ENCODE data around the gene GADD45G.

GADD45G gene, protein sequence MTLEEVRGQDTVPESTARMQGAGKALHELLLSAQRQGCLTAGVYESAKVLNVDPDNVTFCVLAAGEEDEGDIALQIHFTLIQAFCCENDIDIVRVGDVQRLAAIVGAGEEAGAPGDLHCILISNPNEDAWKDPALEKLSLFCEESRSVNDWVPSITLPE

GRCh38 chr9:89604729-89605464 is at the start of gene GADD45G:
Gene GADD45G, plus strand, starts transcription at chr9:89605012. Its CDS starts 110 bp downstream, at chr9:89605122.
- peak; percentile 78 for DNase-seq (ENCODE audit: low read depth)

GRCh38 chr9:89555036-89555415 is 49.8 kb upstream of the GADD45G start:
- DNase-seq (ENCODE audit: low read depth) = no peak

DNA sequence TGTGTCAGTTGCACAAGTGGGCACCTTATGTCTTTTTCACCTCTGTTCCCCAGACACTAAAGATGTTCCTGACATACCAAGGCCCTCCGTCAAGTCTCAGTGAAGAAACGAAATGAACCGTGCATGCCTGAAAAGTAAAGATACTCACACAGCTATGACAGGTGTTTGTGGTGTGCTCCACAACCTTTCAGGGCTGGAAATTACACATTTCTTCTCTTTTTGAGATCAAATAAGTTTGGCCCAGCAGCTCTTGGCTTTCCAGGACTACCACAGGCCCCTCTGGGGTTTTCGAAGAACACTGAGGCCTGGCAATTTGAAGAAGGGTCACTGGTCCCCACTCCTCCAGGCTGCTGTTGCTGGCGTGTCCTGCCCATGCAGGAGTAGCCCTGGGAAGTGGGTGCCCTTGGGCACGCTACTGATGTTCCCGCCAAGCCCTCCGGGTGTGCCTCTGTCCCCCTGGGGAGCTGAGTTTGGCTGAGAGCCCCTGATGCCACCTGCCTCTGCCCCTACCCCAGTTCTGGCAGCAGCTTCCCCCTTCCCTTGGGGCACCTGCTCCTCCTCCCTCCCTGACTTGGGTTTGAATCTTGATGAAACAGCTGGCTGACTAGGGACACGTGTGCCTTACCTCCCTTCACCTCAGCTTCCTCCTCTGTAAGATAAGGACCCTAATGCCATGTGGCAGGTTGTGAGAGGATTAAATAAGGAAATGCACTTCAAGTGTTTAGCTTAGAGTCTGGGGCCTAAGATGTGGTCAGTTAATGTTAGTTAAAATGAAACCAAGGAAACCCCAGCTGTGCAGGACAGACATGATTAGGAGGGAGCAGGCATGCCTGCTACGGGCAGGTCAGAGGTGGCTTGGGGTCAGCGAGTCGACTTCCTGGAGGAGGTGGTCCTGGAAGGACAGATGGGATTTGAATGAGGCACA is 49.1 kb upstream of the GADD45G start:
- DNase-seq (ENCODE audit: low read depth) = no peak

DNA sequence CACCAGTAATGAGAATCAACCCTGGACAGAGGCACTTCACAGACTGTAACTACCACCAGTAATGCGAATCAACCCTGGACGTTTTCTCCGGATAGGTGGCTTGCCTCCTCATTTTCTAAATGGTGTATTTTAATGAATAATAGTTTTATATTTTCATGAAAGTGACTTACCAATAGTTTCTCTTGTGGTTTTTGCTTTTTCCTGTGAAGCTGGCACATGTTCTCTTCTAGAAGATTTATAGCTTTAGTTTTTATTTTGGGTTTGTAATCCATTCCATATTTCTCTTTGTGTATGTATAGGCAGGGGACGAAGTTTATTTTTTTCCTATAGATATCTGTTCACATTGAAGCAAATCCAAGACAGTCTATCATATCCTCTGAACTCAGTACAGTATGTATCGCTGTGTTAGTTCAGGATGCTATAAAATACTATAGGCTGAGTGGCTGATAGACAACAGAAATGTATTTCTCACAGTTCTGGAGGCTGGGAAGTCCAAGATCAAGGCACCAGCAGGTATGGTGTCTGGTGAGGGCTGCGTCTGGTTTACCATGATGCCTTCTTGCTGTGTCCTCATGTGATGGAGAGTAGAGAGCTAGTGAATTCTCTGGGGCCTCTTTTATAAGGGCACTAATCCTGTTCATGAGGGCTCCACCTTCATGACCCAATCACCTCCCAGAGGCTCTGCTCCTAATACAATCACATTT is 46.5 kb upstream of the GADD45G start:
- no peak for DNase-seq (ENCODE audit: low read depth)

DNA sequence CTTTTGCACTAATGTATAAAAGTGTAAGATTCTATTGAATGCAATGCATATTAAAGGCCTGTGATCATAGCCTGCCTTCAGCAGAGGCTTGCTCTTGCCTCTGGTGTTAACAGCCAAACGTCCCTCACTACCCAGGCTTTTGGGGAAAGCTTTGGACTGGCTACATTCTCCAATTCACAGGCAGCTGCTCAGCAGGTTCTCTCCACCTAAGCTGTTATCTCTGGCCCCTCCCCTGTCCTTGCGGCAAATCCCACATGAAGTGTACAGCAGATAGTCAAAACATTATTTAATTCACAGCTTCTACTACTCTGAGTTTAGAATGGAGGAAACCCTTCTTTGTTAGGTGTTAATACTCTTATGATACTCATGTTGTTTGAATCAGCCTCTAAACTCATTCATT is 45.9 kb upstream of the GADD45G start:
- no peak for DNase-seq (ENCODE audit: low read depth)

DNA sequence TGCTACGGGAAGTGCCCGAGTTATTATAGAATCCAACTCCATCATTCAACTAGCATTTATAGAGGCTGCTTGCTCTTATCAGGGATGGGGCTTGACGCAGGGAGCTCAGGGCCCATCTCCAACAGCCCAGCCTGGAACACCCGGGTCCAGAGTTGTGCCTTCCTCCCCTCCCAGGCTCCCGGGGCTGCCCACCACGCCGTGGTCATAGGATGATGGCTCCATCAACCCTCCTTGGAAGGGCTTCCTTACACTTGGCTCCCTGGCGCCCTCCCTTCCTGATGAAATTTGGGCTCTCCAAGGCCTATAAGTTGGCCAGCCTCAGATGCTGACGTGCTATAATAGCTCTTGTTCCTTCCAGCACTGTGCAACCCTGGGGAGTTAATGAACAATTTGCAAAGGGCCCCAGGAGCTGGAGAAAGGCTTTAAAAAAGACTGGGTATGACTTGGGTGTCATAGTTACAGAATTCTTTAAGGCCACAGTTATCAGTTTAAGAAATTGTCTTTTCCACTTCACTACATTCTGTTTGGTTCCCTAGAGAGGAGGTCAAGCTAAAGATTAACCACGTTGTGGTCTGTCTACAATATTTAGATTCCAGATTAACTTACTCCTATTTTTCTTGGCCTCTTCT is 42.5 kb upstream of the GADD45G start:
- no peak for DNase-seq (ENCODE audit: low read depth)

- DNase-seq (ENCODE audit: low read depth) = no peak
Measured at GRCh38 chr9:89563571-89564345, 41.1 kb upstream of the GADD45G start.

DNA sequence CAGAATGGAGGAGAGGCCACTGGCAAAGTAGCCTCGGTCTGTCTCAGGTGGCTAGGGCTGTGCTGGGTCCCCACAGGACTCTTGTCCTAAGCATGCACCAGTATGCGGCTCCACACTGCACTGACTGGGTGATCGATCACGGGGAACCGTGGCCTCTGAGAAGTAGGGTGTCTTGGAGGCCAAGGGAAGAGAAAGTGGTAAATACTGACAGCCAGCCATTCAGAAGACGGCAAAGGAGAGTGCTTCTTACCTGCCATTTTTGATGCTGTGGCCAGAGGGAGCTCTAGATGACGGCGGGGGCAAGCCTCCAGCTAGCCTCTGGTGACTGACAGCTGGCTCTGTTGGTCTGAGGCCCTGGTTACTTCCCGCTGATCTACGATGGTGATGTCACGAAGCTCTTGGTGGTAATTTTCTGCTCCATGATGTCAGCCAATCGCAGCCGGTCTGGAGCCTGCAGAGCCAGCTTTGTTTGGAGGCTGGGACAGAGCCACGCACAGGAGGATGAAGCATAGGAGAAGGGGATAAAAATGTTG is 40.4 kb upstream of the GADD45G start:
- no peak for DNase-seq (ENCODE audit: low read depth)

- DNase-seq (ENCODE audit: low read depth) = no peak
Measured at GRCh38 chr9:89567649-89568048, 37.2 kb upstream of the GADD45G start.

GRCh38 chr9:89574309-89574708 is 30.5 kb upstream of the GADD45G start:
- no peak for DNase-seq (ENCODE audit: low read depth)

GRCh38 chr9:89576404-89576839 is 28.4 kb upstream of the GADD45G start:
- DNase-seq (ENCODE audit: low read depth) = no peak

- no peak for DNase-seq (ENCODE audit: low read depth)
Measured at GRCh38 chr9:89577363-89577762, 27.4 kb upstream of the GADD45G start.

GRCh38 chr9:89579741-89580385 is 24.9 kb upstream of the GADD45G start:
- DNase-seq (ENCODE audit: low read depth) = no peak

DNA sequence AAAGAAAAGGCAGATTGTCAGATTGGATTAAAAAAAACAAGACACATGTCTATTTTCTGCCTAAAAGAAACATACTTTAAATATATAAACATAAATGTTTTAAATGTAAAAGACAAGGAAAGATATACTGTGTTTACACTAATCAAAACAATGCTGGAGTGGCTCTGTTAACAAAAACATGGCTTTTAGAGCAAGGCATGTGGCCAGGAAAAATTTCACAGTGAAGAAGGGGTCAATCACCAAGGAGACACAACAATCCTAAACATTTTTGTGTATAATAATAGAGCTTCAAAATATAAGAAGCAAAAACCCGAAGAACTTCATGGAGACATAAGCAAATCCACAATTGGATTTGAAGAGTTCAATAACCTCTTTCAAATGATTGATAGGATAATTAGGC is 18.5 kb upstream of the GADD45G start:
- DNase-seq (ENCODE audit: low read depth) = no peak

DNA sequence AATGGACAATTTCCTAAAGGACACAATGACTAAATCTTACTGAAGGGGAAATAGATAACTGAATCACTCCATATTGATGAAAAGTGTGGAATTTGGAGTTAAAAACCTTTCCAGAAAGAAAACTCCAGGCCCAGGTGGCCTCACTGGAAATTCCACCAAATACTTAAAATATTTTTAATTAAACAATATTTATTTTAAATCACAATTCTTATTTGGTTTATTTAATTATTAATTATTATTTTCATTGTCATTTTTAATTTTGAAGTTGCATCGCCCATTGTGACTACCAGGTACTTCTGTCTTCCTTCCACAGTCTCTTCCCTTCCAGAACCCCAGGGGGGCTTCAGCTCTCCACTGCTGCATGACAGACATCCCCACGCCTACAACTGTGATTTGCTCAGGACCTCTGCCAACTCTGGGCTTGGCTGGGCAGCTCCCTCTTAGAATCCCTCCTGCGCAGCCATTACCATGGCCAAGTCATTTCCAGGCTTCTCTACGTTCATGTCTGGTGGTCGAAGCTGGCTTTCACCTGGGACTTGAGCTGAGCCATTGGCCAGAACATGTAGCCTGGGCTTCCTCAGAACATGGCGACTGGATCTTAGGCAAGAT is 16.4 kb upstream of the GADD45G start:
- DNase-seq (ENCODE audit: low read depth) = no peak

DNA sequence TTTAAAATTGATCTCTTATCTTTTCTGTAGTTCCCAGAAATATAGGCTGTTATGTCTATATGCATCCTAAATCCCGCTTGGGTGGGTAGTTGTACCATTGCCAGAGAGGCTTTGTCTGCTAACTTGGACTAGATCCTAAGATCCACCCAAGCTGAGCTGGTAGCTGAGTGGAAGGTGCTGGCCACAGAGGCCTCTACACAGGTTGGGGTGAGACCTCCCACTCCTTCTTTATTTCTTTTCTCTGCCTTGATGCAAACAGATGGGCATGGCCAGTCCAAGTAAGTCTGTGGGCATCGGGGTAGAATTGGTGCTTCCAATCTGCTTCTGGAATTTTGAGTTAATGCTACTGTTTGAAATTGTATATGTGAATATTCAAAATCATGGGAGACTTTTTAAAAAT is 14.4 kb upstream of the GADD45G start:
- no peak for DNase-seq (ENCODE audit: low read depth)

GRCh38 chr9:89591274-89592212 is 13.3 kb upstream of the GADD45G start:
- no peak for DNase-seq (ENCODE audit: low read depth)

GRCh38 chr9:89592213-89592815 is 12.5 kb upstream of the GADD45G start:
- DNase-seq (ENCODE audit: low read depth) = no peak
